Activated T-cell treated with anti-CD3 and anti-CD28 coated beads, Interleukin-2, amount 50 U/mL, for 1 hour (primary cell): ENCODE measurements around the gene C8A.
A peak's percentile ranks its signal among the peaks of the same experiment; 100 is the strongest.

ENCODE experiments used
- DNase-seq: peaks from one replicate; pipeline ENCODE4 v3.0.0-alpha.2; 2020

C8A gene

DNA sequence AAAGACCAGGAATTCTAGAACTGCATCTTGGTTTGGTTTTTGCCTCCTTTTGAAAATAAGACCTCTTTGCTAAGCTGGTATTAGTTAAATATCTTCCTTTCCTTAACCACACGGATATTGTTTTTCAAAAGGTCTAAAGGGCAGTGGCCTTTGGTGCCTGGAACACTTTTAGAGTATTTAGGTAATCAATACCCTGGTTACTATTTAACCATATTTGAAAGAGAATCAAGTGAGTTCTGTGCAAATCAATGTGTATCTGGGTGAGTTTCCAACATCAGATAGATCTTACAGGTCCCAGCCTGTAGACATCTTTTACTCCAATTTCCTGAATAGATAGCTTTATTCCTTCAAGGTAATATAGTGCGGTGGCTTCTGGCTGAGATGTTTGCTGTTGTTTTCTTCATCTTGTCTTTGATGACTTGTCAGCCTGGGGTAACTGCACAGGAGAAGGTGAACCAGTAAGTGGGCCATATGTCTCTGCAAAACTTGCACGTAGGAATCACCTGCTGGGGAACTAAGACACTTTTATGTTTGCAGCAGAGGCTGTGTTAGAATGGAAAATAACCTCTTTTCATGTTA is at the start of gene C8A:
C8A (plus strand) TSS at position 277 of the 579 bp plus-strand sequence; CDS start at position 382, 105 bp downstream.
- no peak for DNase-seq

DNA sequence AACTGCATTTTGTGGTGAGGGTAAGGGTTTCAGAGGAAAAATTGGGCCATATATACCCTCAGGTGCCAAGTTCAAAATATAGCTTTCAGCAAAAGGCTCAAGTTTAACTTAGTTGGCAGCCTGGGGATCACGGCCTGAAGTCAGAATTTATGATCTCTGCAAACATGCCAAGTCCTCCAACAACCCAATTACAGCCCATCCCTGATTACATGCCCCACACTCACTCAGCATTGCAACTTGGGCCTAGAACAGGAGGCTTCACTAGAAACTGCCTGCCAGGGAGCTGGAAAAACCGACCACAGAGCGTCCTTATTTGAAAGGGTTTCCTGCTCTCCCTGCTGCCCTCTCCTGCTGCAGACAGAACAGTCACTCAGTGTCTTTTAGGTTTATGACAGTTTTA is 47.8 kb upstream of the C8A start:
- no peak for DNase-seq

DNA sequence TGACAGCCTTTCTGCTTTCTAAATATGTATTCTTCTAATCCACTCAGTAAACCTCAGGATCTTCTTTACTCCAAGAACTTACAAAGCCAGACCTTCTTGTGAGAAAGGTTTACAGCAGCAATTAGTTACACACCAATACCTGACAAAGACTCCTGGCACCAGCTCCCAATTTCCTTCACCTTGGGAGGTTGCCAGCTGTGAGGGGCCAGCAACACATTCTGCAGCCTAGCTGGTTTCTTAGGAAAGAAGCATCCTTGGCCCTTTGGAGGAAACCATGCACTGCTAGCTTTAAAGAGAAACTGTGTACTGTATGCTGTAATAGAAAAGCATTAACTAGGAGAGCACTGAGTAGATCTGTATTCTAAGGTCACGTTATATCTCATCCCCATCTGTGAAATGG is 46.2 kb upstream of the C8A start:
- DNase-seq, result no peak

DNA sequence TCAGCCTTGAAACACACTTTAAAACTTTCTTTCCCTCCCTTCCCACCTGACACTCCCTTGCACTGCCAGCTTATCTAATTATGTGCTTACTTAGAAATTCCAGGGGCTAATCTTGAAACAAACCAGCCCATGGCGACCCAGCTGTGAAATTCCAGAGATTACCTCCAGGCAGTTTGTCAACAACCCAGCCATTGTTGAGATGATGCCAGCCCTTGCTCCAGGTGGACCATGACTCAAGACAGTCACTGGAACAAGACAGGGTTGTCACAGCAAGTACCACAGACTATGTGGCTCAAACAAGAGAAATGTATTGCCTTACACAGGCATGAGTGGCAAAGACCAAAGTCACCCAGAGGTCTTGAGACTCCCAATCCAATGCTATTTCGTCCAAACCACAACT is 43.3 kb upstream of the C8A start:
- DNase-seq, result no peak

DNA sequence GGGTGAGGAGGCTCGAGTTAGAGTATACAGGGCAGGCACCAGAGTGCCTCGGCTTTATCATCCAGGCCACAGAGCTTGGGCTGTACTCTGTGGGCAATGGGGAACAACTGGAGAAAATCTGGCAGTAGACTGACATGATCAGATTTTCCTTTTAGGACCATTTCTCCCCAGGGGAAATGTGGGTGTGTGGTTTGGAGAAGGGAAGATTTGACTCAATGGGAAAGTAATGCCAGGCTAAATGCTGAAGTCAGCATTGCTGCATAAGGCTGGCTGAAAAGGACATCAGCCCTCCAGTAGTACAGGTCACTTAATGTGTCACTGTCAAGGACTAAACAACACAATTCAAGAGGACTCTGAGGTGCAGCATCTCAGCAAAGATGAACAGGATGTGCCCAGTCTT is 40.4 kb upstream of the C8A start:
- no peak for DNase-seq

DNA sequence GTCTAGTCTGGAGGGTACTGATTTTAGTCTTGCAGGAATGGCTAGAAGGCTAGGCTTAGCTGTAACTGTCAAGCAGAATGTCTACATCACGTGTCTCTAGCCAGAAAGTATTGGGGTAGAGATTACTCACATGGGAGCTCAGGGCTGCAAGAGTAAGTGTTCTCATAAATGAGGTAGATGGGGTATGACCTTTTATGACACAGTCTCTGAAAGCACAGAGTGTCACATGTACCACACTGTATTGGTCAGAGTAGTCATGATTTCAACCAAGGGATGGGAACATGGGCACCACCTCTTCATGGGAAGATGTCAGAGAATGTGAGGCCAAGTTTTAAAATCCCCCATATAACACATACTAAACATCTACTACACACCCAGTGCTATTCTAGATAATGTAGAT is 38.3 kb upstream of the C8A start:
- DNase-seq, result no peak

DNA sequence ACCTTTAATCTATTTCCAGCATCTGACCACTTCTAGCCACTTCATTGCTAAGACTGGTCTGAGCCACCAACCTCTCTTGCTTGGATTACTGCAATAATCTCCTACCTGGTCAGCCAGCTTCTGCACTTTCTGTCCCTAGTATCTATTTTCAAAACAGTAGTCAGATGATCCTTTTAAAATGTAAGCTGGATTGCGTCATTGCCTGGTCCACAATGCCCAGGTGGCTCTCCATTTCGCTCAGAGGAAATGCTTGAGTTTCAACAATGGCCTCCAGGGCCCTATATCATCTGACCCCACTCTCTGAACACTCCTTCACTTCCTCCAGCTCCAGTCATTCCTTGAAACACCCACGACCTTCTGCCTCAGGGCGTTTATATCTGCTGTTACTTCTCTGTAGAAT is 37.7 kb upstream of the C8A start:
- no peak for DNase-seq

DNA sequence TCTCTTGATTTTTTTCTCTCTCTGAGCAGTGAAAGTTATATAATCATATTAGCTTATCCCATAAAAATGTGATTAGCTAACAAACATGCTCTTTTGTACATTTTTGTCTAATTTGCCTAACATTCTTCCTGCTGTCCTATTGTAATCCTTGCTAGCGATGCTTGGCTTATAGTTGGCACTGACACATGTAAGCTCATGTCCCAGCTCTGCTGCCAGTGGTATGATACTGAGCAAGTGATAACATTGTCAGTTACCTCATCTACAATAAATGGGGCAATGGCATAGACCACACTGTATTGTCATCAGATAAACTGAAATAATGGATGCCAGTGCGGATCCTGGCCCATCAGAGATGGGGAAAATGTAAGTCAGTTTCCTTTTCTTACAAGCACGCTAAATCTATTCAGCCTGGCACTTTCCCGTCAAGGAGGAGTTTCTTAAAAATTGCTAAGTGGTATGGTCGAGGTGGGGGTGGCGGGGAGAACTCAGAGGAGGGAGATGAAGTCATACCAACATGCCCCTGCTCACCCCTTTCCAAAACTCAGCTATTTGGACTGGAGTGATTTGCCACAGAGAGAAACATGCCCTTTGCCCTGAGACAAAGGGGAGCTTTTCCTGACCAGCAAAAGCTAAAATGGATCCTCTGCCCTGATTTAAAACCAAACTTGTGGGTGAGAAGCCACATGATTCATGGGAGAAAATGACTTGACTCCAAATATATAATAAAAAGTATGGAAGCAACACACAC is 36.7 kb upstream of the C8A start:
- DNase-seq, result no peak

DNA sequence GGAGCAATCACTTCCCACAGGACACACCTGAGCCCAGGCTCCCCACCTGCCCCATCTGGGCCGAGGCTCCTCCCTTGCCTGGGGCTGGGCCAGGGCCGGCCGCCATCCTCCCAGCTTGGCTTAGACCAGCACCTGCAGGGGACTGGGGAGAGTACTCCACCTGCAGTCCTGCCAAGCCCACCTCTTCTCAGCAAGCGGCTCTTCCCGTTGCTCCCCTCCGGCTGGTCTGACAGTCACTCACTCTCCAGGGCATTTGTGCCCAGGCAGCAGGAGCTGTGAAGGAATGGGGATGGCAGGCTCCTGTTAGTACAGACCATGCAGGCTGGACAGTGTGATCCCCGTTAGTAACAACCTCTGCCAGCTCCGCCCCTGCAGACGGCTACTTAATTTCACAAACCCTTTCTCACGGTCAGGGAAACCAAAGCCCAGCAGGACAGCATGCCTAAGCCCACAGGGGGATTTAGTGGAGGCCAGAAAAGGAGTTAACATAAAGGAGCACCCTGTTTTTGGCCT is 35.2 kb upstream of the C8A start, which contains the start of gene FYB2:
FYB2 (minus strand) TSS at position 18 of the 513 bp plus-strand sequence. CDS start 114 bp downstream, outside the sequence.
- no peak for DNase-seq

DNA sequence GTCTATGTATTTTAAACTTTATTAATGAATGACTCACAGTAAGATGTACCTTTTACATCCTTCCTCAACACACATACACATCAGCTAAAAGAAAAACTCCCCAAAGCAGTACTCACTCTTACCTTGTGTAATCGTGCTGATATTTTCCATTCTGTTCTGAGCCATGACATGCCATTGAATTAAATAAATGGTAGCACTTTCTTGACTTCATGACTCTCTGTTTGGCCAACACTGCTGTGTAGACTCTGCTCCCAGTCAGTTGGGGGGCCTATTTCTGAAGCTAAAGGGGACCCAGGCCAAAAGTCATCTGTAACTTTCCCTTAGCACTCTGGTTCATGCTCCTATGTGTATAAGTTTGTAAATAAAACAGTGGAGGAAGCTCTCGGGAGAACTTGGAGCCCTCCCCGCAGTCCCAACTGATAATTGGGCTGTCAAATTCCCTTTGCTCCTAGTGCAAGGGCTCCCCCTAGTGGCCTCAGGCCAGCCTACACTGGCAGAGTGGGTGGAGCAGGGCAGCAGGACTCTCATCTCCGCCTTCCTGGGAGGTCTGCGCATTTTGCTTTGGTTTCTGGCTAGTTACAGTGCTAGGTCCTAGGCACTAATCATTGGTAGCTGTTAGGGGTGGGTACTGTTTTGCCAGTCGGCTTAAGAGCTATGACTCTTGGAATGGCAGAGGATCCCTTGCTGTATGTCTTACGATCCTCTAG is 33.7 kb upstream of the C8A start:
- DNase-seq, result peak; percentile 47

DNA sequence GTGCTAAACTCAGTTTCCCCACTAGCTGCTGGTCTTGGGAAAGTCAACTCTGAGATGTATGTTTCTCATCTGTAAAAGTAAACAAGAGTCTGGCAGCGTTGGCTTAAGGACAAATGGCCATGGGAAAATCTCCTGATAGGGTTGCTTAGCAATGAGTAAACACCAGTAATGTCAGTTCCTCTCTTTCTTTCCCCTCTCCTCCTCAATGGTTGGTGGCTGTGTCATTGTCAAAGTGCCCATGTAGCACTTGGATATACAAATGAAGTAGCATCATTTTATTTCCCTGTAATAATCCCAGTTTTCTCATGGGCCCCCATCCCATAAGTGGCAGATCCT is 33.2 kb upstream of the C8A start:
- no peak for DNase-seq

DNA sequence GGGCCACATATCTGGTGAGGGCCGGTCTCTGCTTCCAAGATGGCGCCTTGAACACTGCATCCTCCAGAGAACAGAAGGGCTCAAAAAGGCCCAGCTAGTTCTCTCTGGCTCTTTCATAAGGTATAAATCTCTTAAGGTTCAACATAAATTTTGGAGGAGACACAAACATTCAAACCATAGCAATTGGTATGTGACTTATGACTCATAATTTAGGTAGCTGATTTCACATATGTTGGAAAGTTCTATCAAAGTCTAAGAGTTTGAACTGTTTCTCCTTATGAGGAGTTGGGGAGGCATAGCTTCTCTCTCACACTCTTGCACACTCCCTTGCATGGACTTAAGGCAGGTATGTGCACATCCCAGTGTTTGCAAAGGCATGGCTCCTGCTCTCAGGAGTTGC is 30.3 kb upstream of the C8A start:
- DNase-seq, result no peak

DNA sequence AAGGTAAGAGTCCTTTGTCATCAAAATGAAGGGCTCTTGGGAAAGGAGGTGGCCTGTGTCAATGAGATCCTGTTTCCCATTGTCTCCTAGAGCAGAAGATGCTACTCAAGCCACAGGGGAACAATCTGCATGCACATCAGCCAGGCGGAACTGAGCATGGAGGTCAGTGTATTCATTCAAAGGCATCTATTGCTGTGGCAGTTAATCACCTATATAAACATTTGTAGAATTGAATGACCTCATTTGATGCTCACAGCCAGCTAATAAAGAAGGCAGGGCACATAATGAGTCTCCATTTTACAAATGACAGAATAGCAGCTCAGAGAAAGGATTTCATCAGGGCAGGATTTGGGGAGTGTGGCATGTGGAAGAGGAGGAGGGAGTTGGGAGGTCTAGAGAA is 29.7 kb upstream of the C8A start:
- no peak for DNase-seq

DNA sequence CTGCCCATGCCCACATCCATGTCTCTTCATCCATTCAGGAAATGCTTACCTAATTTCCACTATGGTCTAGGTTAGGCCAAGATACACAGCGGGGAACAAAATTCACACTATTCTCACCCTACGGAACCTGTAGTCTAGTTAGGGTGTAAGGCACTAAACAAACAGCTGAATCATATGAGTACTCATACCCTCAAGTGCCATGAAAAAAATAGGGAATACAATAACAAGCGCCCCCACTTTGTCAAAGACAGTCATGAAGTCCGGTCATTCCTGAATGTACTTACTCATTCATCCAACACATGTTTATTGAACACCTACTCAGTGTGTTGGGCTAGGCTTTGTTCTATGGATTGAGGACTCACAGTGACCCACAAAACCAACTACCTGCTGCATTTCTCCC is 29.2 kb upstream of the C8A start:
- DNase-seq, result no peak

DNA sequence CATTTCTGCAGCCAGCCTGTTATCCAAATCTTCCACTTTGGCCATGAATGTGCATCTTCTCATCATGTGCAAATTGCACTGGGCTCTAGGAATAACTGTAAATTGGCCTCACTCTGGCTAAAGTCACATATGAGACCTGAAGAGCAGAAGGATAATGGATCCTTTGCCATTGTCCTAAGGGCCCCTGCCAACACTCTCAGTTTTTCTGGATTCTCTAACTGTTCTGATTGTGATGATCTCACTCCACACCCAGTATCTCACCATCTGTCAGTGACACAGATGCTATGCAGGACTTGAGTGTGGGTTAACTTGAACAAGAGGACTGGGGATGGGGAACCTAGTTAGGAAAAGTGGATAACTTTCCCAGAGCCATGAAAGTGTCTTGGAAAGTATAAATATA is 26.9 kb upstream of the C8A start:
- DNase-seq, result no peak

DNA sequence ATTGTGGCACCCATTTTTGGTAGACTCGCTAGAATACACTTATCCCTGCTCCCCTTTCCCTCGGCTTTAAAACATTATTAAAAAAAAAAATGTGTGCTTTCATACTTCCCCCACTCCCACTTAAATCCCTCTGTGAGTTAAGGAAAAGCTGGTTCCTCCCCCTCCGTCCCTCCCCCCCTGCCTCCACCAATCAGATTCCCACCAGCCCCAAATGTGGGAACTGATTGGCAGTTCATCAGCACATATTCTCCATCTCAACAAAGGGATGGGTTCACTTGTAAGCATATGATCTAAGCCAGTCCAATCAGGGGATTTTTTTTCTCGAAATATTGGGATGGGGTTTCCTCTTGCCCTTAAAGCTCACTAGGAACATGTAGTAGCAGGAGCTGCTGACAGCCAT is 24.5 kb upstream of the C8A start:
- no peak for DNase-seq

DNA sequence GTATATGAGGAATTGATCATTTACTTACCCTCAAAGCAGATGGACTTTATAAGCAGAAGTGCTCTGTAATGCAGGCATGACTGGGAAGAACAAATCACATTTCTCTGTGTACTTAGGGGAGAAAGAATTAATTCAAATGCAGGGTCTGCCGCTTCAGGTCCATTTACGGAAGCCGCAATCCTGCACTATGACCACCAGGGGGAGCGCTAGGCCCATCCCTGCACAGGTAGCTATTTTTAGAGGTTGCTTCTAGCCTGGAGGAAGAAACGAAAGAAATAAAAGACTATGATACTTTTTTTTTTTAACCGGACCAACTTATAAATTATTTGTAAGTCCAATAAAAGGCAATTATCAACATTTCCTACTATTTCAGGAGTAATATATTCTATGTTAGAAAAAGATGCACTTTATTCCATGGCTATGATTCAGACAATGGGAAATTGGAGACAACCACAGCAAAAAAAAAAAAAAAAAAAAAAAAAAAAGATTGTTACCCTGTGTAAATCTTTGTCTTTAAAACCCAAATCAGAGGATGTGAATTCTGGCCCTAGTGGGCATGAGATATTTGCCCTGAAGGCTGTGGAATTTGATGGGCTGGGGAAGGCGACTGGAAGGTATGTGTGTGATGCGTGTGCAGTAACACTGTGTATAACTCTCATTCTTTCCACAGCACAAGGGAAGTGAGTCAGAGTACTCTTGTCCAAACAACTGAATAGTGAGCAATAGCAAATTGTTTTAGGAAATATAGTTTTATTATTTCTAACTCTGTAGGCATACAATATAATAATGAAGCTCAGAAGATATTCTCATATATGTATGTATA is 22.5 kb upstream of the C8A start:
- DNase-seq, result peak; percentile 59

DNA sequence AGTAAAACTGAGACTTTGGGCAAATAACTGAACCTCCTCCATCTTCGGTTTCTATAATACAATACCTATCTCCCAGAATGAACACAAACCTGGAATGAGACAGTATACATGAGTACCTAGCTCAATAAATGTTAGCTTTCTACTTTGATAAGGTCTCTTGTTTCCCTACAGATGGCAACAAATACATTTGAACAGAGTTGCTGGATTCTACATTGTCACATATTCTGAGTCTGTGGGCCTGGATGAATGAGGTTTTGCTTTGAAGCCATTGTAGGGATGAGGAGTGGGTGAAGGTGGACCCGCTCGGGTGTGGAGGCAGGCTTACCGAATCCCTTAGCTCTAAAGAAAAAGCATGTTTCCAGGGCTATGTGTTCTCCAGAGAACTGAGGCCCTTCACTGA is 21.5 kb upstream of the C8A start:
- DNase-seq, result no peak

DNA sequence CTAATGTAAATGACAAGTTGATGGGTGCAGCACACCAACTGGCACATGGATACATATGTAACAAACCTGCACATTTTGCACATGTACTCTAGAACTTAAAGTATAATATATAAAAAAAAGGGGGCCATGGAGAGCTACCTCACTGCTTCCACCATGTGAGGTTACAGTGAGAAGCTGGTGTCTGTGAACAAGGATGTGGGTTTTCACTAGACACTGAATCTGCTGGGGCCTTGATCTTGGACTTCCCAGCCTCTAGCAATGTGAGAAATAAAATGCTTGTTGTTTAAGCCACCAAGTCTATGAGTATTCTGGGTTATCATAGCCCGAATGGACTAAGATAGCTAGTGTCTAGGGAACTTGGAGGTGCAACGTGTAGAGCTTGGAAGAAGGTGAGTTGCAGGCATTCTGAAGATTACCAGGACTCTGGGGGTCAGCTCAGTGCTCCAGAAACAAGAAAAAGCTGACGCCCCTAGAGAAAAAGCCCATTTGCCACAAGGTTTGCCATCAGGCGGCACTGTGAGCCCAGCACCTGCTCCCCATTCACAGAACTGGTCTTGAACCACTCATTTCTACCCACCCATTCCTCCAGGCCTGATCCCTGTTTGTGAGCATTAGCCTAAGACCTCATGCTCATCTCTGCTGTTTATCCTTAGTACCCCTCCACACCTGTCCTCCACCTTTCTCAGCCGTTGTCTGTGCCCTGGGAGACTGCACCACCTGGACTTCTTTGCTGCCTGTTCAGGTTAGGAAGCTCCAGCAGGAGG is 20.3 kb upstream of the C8A start:
- no peak for DNase-seq

DNA sequence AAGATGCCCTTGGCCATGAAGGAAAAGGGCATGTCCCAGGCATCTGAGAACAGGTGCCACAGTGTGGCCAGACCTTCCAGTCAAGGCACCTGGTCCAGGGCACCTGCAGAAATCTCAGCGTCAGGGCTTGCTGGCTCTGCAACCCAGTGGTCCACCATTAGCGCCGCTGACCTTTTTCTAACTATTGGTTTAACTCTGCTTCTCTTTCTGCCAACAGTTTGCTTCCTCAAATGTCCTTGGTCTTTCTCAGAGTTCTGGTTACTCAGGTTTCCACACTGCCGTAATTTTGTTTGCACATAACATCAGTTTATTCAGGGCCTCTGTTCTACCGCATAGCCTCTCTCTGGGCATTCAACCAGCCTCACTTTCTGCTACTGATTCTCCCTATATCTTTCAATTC is 18.9 kb upstream of the C8A start:
- no peak for DNase-seq

DNA sequence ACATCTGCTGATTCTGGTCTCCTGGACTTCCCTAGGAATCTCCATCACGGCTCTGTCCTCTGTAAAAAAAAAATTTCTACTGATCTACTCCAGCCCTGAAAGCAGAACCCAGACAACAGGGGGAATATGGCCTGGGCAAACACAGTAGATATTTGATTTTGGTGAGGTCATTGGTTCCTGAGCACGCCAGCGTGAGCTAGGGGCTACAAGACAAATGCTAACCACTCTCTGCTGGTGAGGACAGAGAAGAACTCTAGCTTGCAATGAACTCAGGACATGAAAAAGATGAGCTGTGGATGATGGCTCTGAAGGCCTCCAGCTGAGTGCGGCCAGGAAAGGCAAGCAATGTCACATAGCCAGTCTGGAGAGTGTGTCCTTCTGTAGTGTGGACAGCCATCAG is 18.2 kb upstream of the C8A start:
- DNase-seq, result no peak

DNA sequence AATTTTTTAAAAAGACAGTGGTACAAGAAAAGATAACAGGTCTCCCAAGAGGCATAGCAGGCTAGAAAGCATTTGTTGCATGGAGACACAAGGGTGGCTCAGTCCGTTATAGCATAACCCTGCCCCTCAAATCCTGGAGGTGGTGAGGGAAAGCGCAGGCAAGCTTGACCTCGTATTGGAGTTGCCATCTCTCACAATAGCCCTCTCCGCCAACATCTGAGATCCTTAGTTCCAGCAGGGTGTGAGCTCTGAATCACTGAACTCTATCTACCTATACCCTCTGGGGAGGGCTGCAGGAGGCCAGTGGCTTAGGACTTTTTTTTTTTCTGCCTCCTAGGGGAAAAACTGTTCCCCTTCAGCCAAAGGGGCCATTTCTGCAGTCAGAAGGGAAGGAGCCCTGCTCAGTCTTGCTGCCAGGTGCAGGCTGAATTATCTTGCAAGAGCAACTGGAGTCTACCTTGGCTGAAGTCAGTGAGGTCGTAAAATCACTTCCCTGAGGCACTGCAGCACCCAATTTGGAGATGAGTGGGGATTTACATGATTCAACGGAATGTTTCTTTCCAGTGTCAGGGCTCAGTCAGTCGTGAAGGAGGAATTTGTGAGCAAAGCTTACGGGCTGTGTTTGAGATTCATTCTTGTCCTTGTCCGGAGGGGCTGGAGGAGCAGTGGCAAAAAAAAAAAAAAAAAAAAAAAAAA is 17.2 kb upstream of the C8A start:
- DNase-seq, result no peak
